HepG2 (cell line): ENCODE measurements around the gene PPP1R18. TPM values are rescaled to one million over a fixed set of nuclear protein-coding genes. Genes with fewer than 3 reads are reported as not detected.
A peak's percentile ranks its signal among the peaks of the same experiment; 100 is the strongest.

Experiments
- KDM4B ChIP-seq: sonication (generic); formaldehyde crosslinking; IDR thresholded peaks from 2 replicates; pipeline ENCODE4 v1.4.0; 2020; ENCODE audit warnings: missing genetic modification reagents
- MYNN ChIP-seq: sonication (generic); formaldehyde crosslinking; IDR thresholded peaks from 2 replicates; pipeline ENCODE4 v1.4.0; 2020; ENCODE audit warnings: mild to moderate bottlenecking, low read depth, missing genetic modification reagents
- PAWR ChIP-seq: sonication (generic); formaldehyde crosslinking; IDR thresholded peaks from 2 replicates; pipeline ENCODE4 v1.4.0; 2020; ENCODE audit warnings: missing genetic modification reagents, mild to moderate bottlenecking, borderline replicate concordance
- SMAD1 ChIP-seq: sonication (generic); formaldehyde crosslinking; IDR thresholded peaks from 2 replicates; pipeline ENCODE4 v1.4.0; 2020; ENCODE audit warnings: missing genetic modification reagents, low read depth, mild to moderate bottlenecking, borderline replicate concordance
- ZNF326 ChIP-seq: sonication (generic); formaldehyde crosslinking; IDR thresholded peaks from 2 replicates; pipeline ENCODE4 v1.4.0; 2020; ENCODE audit warnings: missing genetic modification reagents, borderline replicate concordance
- ZNF33B ChIP-seq: sonication (generic); formaldehyde crosslinking; IDR thresholded peaks from 2 replicates; pipeline ENCODE4 v1.5.1; 2020; ENCODE audit warnings: mild to moderate bottlenecking, missing genetic modification reagents
- ZNF546 ChIP-seq: sonication (generic); formaldehyde crosslinking; conservative IDR thresholded peaks from 2 replicates; pipeline ENCODE4 v1.8.1; 2023; ENCODE audit warnings: mild to moderate bottlenecking, missing genetic modification reagents
- ZNF562 ChIP-seq: sonication (generic); formaldehyde crosslinking; IDR thresholded peaks from 2 replicates; pipeline ENCODE4 v1.8.0; 2022; ENCODE audit warnings: missing genetic modification reagents, borderline replicate concordance
- ZNF737 ChIP-seq: sonication (generic); formaldehyde crosslinking; IDR thresholded peaks from 2 replicates; pipeline ENCODE4 v1.5.0; 2020; ENCODE audit warnings: missing genetic modification reagents, mild to moderate bottlenecking, borderline replicate concordance
- ZNF775 ChIP-seq: sonication (generic); formaldehyde crosslinking; IDR thresholded peaks from 2 replicates; pipeline ENCODE4 v1.4.0; 2020; ENCODE audit warnings: missing genetic modification reagents, mild to moderate bottlenecking, moderate library complexity, borderline replicate concordance
- polyA plus RNA-seq, 8 experiments: library from polyadenylated mRNA; depleted of rRNA in 3 of 8; stranded (reverse) in 7 of 8; unstranded in 1 of 8; fragments of >200 nt; fragmentation: Illumina TruSeq in 4 of 8; extraction: Trizol in 4 of 8; gene quantifications; 2 replicates each; pipeline versions ENCODE4 v1.2.1 to v1.2.3, GENCODE V29; 2011 to 2016; ENCODE audit warnings: low read depth in 4 of 8, missing spikeins in 1 of 8, mixed read lengths in 1 of 8; ENCODE audit not compliant: insufficient read depth in 1 of 8
- total RNA-seq, 5 experiments: library from RNA; depleted of rRNA; stranded (reverse); fragments of >200 nt; fragmentation: Illumina TruSeq; extraction: Trizol; gene quantifications; 2 replicates each; pipeline ENCODE4 v1.2.3, GENCODE V29; 2016; ENCODE audit warnings: low read depth in 1 of 5
- TF ChIP-seq, protein P1 (sequence below): sonication (generic); formaldehyde crosslinking; IDR thresholded peaks from 2 replicates; pipeline ENCODE4 v1.4.0; 2020; ENCODE audit warnings: low read depth, missing genetic modification reagents
- TF ChIP-seq, protein P2 (sequence below): sonication (generic); formaldehyde crosslinking; conservative IDR thresholded peaks from 2 replicates; pipeline ENCODE4 v1.8.1; 2023; ENCODE audit warnings: missing genetic modification reagents
- TF ChIP-seq, protein P3 (sequence below): sonication (generic); formaldehyde crosslinking; IDR thresholded peaks from 2 replicates; pipeline ENCODE4 v1.5.1; 2020; ENCODE audit warnings: mild to moderate bottlenecking, missing genetic modification reagents, borderline replicate concordance
- TF ChIP-seq, protein P4 (sequence below): sonication (generic); formaldehyde crosslinking; IDR thresholded peaks from 2 replicates; pipeline ENCODE4 v1.4.0; 2020; ENCODE audit warnings: mild to moderate bottlenecking, missing genetic modification reagents

The PPP1R18 gene
- total and polyA plus RNA-seq, 2 of the 13 experiments (the other 11 are each of a cell fraction or from before 2014, with no cell fraction given), result 4.9 to 9.2 TPM

DNA sequence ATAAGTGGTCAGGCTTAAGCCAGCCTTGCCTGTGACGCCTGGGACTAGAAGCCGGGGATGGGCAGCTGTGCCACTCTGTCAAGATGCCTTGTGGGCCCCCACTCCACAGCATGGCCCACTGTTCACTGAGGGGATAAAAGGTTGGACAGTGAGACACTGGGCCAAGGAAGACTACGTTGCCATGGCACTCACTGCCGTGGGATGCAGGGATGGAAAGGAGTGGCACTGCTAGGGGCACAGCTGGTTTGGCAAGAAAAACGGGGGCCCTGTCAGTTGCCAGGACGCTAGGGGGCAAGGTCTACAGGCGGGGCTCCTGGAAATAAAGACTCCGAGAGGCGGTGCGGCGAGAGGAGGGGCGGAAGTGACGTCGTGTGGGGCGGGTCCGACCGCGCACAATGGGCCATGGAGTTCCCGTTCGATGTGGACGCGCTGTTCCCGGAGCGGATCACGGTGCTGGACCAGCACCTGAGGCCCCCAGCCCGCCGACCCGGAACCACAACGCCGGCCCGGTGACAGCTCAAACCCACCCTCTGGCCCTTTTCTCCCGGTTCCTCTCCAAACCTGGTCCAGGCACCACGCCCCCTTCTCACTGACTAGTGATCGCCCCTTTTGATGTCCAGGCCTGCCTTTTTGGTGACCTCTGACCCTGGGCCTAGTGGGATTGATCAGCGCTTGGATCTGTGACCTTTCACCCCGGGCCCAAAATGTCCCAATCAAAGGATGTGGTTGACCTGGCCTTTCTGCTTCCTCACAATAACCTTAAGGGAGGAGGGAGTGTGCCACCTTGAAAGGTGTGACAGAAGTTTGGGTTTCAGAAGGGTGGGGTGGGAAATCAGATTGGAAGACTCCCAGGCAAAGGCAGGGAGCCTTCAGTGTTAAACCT, 59.7 kb downstream of the PPP1R18 start, which contains the start of gene ATAT1 (continued):
- TF ChIP-seq, protein P1, sequence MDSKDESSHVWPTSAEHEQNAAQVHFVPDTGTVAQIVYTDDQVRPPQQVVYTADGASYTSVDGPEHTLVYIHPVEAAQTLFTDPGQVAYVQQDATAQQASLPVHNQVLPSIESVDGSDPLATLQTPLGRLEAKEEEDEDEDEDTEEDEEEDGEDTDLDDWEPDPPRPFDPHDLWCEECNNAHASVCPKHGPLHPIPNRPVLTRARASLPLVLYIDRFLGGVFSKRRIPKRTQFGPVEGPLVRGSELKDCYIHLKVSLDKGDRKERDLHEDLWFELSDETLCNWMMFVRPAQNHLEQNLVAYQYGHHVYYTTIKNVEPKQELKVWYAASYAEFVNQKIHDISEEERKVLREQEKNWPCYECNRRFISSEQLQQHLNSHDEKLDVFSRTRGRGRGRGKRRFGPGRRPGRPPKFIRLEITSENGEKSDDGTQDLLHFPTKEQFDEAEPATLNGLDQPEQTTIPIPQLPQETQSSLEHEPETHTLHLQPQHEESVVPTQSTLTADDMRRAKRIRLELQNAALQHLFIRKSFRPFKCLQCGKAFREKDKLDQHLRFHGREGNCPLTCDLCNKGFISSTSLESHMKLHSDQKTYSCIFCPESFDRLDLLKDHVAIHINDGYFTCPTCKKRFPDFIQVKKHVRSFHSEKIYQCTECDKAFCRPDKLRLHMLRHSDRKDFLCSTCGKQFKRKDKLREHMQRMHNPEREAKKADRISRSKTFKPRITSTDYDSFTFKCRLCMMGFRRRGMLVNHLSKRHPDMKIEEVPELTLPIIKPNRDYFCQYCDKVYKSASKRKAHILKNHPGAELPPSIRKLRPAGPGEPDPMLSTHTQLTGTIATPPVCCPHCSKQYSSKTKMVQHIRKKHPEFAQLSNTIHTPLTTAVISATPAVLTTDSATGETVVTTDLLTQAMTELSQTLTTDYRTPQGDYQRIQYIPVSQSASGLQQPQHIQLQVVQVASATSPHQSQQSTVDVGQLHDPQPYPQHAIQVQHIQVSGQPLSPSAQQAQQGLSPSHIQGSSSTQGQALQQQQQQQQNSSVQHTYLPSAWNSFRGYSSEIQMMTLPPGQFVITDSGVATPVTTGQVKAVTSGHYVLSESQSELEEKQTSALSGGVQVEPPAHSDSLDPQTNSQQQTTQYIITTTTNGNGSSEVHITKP (CRISPR knock-in tag), result no peak
- TF ChIP-seq, protein P2, sequence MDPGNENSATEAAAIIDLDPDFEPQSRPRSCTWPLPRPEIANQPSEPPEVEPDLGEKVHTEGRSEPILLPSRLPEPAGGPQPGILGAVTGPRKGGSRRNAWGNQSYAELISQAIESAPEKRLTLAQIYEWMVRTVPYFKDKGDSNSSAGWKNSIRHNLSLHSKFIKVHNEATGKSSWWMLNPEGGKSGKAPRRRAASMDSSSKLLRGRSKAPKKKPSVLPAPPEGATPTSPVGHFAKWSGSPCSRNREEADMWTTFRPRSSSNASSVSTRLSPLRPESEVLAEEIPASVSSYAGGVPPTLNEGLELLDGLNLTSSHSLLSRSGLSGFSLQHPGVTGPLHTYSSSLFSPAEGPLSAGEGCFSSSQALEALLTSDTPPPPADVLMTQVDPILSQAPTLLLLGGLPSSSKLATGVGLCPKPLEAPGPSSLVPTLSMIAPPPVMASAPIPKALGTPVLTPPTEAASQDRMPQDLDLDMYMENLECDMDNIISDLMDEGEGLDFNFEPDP (CRISPR knock-in tag), result no peak; the same call in 1 of the 2 replicates
- TF ChIP-seq ZNF775 (CRISPR knock-in tag) (no peak), ZNF33B (CRISPR knock-in tag) (0 out of 2 replicates have a peak, but pooled peaks have one; percentile 21), ZNF326 (no peak), PAWR (CRISPR knock-in tag) (no peak; the same call in 1 of the 2 replicates), ZNF546 (CRISPR knock-in tag) (no peak), ZNF737 (CRISPR knock-in tag) (peak; percentile 76; the same call in 1 of the 2 replicates), KDM4B (no peak), ZNF562 (CRISPR knock-in tag) (no peak), SMAD1 (CRISPR knock-in tag) (peak; percentile 97; the same call in 1 of the 2 replicates), MYNN (CRISPR knock-in tag) (no peak)
- TF ChIP-seq, protein P3, sequence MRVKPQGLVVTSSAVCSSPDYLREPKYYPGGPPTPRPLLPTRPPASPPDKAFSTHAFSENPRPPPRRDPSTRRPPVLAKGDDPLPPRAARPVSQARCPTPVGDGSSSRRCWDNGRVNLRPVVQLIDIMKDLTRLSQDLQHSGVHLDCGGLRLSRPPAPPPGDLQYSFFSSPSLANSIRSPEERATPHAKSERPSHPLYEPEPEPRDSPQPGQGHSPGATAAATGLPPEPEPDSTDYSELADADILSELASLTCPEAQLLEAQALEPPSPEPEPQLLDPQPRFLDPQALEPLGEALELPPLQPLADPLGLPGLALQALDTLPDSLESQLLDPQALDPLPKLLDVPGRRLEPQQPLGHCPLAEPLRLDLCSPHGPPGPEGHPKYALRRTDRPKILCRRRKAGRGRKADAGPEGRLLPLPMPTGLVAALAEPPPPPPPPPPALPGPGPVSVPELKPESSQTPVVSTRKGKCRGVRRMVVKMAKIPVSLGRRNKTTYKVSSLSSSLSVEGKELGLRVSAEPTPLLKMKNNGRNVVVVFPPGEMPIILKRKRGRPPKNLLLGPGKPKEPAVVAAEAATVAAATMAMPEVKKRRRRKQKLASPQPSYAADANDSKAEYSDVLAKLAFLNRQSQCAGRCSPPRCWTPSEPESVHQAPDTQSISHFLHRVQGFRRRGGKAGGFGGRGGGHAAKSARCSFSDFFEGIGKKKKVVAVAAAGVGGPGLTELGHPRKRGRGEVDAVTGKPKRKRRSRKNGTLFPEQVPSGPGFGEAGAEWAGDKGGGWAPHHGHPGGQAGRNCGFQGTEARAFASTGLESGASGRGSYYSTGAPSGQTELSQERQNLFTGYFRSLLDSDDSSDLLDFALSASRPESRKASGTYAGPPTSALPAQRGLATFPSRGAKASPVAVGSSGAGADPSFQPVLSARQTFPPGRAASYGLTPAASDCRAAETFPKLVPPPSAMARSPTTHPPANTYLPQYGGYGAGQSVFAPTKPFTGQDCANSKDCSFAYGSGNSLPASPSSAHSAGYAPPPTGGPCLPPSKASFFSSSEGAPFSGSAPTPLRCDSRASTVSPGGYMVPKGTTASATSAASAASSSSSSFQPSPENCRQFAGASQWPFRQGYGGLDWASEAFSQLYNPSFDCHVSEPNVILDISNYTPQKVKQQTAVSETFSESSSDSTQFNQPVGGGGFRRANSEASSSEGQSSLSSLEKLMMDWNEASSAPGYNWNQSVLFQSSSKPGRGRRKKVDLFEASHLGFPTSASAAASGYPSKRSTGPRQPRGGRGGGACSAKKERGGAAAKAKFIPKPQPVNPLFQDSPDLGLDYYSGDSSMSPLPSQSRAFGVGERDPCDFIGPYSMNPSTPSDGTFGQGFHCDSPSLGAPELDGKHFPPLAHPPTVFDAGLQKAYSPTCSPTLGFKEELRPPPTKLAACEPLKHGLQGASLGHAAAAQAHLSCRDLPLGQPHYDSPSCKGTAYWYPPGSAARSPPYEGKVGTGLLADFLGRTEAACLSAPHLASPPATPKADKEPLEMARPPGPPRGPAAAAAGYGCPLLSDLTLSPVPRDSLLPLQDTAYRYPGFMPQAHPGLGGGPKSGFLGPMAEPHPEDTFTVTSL (CRISPR knock-in tag), result peak; percentile 46; the same call in 1 of the 2 replicates
- TF ChIP-seq, protein P4, sequence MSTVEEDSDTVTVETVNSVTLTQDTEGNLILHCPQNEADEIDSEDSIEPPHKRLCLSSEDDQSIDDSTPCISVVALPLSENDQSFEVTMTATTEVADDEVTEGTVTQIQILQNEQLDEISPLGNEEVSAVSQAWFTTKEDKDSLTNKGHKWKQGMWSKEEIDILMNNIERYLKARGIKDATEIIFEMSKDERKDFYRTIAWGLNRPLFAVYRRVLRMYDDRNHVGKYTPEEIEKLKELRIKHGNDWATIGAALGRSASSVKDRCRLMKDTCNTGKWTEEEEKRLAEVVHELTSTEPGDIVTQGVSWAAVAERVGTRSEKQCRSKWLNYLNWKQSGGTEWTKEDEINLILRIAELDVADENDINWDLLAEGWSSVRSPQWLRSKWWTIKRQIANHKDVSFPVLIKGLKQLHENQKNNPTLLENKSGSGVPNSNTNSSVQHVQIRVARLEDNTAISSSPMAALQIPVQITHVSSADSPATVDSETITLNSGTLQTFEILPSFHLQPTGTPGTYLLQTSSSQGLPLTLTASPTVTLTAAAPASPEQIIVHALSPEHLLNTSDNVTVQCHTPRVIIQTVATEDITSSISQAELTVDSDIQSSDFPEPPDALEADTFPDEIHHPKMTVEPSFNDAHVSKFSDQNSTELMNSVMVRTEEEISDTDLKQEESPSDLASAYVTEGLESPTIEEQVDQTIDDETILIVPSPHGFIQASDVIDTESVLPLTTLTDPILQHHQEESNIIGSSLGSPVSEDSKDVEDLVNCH (CRISPR knock-in tag), result 0 out of 2 replicates have a peak, but pooled peaks have one; percentile 64
